T47D (cell line): ENCODE results near the gene MON1A.
"Not testable (repeated sequence)": the region's sequence is repeated elsewhere in the genome, so short reads cannot be mapped to it uniquely, and the experiment has no call there.

Source experiments
- DNase-seq, 2 experiments: peaks; one replicate each; pipeline versions ENCODE4 v3.0.0 to v3.0.0-alpha.2; 2011 to 2012; ENCODE audit warnings: low read depth in 1 of 2, low spot score in 1 of 2
- JUND ChIP-seq: IDR thresholded peaks from 2 replicates; pipeline ENCODE4 v1.6.1; 2012; ENCODE audit warnings: low read depth
- in situ Hi-C: cut with HindIII; loops from 2 replicates; pipeline ENCODE4 v1.10.0; 2016; ENCODE audit warnings: low sequenced_read_pairs, low pct_unique_long_range_greater_than_20kb

MON1A gene

DNA sequence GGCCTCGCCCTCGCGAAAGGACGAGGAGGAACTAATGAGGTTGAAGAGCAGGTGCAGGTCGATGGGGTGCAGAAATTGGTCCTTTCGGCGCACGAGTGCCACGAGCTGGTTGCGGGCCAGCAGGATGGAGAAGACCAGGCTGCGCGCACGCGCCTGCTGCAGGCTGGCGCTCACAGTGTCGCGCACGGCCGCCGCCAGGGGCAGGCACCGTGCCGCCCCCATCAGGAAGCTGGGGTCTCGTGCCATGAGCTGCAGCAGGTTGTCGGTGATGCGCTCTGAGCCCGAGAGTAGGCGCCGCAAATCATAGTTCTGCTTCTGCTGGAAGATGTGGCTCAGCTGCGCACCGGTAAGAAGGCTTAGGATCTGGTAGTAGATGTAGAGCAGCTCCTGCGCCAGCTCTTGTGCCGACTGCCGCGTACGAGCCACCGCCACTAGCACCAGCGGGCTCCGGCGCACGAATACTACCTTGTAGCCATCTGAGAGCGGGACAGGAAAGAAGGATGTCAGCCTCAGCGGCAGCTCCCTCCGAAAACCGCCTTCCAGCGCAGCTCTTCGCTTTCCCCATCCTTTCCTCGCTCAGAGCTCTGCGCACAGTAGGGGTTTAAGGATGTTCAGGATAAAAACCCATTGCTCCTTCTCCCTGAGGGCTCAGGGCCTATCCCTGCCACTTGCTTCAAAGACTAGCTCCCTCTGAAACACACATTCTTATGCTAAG, 19.0 kb downstream of the MON1A start:
- no peak for DNase-seq
- in situ Hi-C loops: no loop called here
- TF ChIP-seq JUND: no peak

DNA sequence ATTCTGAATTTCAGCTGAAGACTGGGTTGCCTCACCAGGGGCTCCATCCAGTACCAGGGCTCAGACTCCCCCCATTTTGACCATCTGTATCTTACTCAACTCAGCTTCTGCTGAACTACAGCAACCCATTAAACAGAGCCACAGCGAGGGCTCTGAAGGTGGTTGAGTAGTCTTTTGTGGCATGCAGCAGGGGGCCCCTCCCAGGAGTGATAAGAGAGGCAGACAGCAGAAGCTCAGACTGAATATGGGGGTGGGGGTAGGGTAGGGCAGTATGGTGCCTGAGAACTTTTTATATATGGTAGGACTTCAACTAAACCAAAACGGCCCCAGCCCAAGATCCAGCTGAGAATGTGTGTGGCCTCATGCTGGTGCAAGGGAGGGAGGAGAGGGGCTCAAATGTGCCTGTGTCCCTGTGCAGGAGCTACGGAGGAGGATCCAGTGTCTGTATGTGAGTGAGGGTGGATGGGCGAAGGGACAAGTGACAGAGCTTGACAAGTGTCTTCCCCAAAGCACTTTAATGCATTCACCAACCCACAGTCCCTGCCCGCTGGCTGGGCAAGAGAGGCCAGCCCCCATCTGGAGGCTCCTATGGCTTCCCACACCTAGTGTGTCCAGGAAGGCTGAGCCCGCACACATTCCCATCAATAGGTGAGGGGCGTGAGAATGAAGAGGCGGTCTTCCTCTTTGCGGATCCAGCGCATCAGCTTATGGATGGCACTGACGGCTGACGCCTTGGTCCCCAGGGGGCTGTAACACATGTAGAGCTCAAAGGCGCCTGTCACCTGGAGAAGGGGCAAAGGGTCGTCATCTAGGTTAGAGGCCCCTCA, 21.0 kb downstream of the MON1A start:
- in situ Hi-C loops: no loop called here
- no peak for TF ChIP-seq JUND
- DNase-seq: no peak

DNA sequence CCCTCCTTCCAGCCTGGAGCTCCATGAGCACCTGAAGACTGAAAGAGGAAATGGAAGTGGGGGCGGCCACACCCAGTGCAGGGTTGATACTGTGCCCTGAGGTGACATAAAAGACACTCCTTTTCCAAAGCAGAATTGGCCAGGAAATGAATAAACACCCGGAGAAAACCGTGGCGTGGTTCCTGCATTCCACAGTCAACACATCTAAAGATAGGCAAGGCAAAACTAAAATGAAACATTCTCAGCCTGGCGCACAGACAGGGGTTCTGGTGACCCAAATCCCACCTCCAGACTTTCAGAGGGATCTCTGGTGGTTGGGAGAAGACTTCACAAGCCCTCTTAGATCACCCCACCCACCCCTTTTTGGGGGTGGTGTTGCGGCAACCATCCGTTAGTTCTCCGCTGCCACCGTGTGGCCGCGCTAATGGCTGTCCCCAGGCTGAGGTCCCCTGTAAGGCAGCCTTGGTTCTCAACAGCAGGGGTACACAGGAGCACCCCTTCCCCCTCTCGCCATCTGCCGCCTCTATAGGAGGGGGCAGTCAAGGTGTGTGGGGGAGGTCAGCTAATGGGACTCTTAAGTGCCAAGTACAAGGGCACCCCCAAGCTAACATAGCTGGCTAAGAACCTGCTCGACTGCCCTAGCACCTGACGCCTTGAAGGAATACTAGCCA, 23.4 kb downstream of the MON1A start:
- peak; percentile 57 to 62 for DNase-seq
- in situ Hi-C loops: no loop called here
- TF ChIP-seq JUND: no peak

DNA sequence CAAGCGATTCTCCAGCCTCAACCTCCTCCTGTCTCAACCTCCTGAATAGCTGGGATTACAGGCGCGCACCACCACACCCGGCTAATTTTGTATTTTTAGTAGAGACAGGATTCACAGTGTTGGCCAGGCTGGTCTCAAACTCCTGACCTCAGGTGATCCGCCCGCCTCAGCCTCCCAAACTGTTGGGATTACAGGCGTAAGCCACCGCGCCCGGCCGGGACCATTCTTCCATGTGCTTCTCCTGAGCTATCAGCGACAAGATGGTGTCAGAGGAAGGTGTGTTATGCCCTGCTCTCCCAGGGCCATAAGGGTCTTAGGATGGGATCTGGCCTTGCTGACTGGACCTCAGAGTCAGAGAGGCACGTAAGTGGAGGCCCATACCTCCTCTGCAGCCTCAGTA, 25.2 kb downstream of the MON1A start:
- DNase-seq, in situ Hi-C loops: not testable (repeated sequence)

DNA sequence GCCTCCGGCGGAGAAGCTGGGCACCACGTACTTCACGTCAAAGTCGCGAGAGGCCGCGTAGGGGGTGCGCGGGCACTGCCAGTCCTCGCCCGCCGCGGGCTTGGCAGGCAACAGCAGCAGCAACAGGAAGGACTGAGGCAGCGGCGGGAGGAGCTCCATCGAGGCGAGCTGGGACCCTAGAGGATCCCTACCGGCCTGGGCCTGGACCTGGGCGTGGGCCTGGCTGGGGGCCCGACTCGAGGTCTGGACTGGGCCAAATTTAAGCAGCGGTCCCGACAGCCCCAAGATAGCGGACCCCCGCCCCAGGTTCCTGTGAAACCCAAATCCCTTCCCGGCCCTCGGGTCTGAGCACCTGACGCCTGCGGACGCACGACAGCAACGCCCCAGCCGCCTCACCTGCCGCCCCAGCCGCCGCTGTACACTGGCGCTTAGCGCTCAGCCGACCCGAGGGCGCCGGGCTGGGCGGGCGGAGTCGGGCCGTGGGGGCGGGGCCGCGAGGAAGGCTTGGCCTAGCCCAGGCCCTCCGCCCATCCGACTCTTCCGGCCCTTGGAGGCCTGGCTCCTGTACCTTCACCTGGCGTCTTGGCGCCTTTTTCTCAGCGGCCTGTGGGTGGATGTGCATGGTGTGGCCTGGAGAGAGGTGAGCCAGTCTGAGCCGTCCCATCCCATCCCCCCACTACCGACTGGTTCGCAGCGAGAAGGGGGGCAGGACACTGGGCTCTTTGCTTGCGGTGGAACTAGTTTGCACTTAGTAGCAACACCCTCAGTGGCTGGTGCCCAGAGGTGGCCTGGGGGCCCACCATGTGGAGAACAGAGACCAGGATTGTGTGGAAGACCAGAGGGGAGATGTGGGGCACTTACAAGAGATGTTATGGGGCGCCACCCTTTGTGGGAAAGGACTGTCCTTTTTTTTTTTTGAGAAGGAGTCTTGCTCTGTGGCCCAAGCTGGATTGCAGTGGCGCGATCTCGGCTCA, 25.9 kb downstream of the MON1A start, which contains the start of gene MST1R:
Gene MST1R, minus strand, starts transcription at position 423 of the 974 bp plus-strand sequence. Its CDS starts 264 bp downstream, at position 159.
- peak; percentile 76 to 98 for DNase-seq
- TF ChIP-seq JUND: no peak
- in situ Hi-C loops: no loop called here

DNA sequence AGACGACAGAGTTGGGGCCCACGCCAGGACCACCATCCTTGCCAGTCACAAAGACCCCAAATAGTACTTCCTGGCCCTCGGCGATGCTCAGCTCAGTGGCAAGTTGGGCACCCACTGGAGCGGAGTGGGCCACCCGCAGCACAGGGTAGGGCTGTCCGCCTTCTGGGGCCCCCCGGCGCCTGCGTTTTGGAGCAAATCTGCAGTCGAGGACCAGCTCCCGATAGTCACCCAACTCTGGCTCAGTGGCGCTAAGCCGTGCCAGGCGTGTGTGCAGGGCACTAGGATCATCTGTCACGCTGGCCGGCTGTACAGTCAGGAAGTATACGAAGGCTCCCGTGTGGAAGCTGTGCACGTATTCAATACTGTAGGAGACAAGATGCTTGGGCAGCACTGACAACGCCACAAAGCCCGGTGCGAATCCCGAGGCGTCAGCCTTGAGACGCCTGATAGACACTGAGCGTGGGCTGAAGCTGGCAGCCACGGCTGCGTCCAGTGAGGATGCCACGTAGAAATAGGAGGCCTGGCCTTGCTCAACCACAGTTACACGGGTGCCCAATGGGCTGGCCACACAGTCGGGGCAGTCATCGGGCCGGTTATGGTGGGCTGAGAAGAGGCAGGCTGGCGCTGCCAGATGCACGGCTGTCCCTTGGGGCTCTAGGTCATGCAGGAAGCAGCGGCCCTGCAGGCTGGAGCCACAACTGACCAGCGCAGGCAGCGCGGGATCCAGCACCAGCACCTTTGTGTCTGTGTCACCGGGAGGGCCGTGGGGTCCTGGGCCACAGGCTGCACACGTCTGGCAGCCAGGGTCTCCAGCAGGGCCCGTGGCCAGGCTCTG, 26.9 kb downstream of the MON1A start:
- in situ Hi-C loops: no loop called here
- TF ChIP-seq JUND: no peak

DNA sequence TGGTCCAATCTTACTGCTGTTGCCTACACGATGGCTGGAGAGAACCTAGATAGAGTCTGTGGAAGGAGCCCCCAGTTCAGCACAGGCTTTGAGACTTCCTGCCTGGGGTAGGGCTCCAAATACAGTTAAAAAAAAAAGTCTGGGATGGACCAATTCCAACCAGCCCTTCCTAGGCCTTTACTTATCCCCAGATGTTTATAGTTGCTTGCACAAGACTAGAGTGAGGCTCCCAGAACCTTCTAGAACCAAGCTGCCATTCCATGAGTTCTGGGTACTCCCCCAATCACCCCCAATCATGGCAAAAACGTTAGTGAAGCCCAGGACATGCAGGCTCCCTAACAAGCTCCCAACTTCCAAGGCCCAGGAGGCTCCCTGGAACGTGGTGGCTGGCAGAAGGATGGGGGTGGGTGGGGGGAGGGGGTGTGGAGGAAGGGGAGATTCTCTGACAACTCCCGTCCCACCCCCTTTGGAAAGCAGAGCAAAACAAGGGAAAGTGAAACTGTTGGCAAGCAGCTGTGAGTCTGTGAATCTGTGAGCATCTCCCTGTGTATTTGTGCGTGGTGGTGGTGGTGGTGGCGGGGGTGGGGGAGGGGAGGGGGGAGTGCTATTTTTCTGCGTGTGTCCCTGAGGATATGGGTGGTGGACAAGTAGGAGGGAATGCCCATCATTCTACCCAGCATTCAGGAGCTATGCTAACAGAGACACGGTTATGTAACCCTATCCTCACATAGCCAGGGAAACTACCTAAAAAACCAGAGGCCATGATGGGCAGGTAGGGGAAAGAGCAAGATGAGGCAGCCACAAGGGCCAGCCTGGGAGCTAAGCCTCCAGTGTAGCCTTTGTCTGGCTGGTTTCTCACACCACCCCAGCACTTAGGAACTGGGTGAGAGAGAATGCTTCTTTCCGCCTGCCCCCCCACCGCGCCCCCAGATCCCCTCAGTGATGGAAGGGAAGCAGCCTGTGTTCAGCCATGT, 28.0 kb downstream of the MON1A start:
- no peak for DNase-seq
- no peak for TF ChIP-seq JUND
- in situ Hi-C loops: no loop called here

More for the DNA sequence above, 26.9 kb downstream of the MON1A start:
- DNase-seq: no peak

DNA sequence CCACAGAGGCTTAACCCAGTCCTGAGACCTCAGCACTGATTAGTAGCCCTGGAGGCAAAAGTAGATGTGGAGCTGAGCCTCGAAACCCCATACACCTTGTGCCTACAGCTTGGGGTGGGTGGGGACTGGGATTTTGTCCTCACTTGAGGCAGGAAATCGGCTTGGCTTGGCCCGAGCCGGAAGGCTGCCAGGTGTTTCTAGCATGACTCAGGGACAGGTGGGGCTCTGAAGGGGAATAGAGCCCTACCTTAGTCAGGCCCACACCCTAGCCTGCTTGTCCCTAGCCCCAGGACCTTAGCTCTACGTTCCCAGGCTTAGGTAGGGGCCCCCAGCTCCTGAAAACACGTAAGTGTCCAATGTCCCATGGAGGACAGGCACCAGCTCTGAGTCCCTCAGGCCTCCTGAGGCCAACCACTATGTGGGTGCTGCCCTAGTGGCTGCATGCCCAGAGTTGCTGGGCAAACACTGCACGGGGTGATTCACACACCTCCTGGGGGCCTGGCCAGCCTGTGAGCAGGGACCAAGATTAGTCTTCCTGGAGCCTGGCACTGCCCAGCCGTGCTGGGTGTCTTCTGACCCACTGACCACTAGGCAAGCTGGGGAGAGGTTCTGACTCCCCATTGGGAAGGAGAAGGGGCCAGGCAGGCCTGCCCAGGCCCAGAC, 29.0 kb downstream of the MON1A start:
- in situ Hi-C loops: no loop called here
- peak; percentile 80 to 84 for DNase-seq
- no peak for TF ChIP-seq JUND

DNA sequence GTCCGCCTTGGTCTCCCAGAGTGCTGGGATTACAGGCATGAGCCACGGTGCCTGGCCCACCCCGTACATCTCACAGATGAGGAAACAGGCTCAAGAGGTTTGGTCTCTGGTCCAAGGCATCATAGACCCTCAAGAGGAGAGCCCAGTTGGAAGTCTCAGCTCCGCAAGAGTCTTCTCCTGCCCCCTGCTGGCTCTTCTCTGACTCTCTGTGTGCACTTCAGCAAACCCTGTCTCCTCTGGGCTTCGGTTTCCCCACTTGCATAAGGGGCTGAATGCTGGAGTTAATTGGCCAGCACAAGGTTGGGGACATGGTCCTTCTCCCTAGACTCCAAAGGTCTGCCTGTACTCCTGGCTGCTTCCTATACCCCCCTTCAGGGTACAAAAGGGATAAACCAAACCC, 29.8 kb downstream of the MON1A start:
- in situ Hi-C loops: no loop called here
- no peak for TF ChIP-seq JUND
- DNase-seq: no peak

DNA sequence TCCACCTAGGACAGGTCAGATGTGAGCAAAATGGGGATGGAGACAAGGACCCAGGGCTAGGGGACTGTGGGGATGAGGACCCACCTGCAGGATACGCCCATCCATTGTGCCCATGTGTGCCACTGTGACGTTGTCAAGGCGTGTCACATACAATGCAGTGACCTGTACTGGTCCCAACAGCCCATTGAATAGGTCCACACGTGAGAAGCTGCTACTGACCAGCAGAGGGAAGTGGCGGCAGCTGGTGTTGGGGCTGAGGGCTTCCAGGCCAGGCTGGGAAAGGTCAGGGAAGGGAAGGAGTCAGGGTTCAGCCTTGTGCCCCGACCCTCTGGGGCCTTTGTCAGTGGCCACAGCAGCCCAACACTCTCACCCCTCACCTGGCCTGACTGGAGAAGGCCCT, 30.6 kb downstream of the MON1A start:
- no peak for TF ChIP-seq JUND
- in situ Hi-C loops: no loop called here

More for the DNA sequence above, 30.6 kb downstream of the MON1A start:
- no peak for DNase-seq
